Activated naive CD4-positive, alpha-beta T cell treated with anti-CD3 and anti-CD28 coated beads, Interleukin-2, amount 50 U/mL, for 16 hours (primary cell): ENCODE data around the gene SRGAP1.

Experiments used
- DNase-seq: peaks from one replicate; pipeline ENCODE4 v3.0.0-alpha.2; 2020

Gene SRGAP1

GRCh38 chr12:63844391-63845341 lies at the start of gene SRGAP1:
Gene SRGAP1, plus strand, starts transcription at chr12:63844700. Its CDS starts 117 bp downstream, at chr12:63844817.
- DNase-seq, result no peak

DNA sequence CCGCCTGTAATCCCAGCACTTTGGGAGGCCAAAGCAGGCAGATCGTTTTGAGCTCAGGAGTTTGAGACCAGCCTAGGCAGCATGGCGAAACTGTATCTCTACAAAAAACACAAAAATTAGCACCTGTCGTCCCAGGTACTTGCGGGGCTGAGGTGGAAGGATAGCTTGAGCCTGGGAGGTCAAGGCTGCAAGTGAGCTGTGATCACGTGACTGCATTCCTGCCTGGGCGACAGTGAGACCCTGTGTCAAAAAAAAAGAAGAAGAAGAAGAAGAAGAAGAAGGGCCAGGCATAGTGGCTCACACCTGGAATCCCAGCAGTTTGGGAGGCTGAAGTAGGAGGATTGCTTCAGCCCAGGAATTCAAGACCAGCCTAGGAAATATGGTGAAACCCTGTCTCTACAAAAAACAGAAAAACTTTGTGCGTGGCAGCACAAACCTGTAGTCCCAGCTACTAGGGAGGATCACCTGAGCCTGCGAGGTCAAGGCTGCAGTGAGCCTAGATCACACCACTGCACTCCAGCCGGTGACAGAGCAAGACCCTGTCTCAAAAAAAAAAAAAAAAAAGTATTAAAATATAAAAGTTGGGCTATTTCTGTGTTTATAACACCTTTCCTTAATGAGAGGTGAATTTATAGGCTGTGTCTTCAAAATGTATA lies 49.3 kb upstream of the SRGAP1 start:
- no peak for DNase-seq

DNA sequence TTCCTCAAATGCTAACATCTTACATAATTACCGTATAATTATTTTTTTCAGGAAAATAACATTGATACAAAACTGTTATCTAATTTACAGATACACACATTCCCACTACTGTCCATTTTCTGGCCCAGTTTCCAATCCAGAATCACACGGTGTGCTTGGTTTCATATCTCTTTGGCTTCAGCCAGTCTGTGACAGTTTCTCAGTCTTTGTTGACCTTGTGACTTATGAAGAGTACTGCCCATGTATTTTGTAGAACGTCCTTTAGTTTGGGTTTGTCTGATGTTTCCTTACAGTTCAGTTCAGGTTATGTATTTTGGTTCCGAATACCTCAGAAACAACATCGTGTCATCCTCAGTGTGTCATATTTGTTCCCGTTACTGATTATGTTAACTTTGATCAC lies 48.6 kb upstream of the SRGAP1 start:
- no peak for DNase-seq

DNA sequence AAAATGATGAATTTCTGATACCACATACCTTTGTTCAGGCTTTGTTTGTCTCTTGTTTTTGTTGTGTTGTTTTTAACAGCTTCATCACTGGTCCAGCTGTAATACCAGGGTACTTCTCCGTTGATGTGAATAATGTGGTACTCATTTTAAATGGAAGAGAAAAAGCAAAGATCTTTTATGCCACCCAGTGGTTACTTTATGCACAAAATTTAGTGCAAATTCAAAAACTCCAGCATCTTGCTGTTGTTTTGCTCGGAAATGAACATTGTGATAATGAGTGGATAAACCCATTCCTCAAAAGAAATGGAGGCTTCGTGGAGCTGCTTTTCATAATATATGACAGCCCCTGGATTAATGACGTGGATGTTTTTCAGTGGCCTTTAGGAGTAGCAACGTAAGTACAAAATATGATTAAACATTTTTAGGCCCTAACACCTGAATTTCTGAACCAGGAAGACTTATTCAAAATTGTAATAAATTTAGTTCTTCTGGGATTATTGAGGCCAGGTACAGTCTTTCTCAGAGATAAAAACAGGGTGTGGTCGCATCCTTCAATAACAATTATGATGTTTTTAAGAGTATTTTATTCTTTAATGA lies 42.4 kb upstream of the SRGAP1 start:
- no peak for DNase-seq

DNA sequence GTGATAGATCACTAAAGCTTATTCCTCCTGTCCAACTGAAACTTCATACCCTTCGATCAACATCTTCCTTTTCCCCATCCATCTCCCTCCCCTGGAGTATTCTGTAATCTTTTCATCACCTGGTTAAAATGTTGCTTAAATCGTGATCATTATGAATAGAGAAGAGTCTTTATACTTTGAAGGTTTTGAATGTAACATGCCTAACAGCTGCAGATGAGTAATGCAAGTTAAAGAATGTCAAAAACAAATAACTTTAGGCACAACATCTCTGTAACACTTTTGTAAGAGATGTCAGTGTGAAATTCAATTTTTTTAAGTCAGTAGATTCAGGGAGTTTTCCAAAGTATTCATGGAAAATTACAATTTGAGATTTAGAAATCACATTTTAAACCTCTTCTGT lies 39.8 kb upstream of the SRGAP1 start:
- DNase-seq, result no peak

- DNase-seq, result no peak
Measured at GRCh38 chr12:63805704-63806672, 38.5 kb upstream of the SRGAP1 start.

GRCh38 chr12:63808631-63809030 lies 35.9 kb upstream of the SRGAP1 start:
- no peak for DNase-seq

GRCh38 chr12:63809566-63809965 lies 34.9 kb upstream of the SRGAP1 start:
- no peak for DNase-seq

GRCh38 chr12:63811334-63811733 lies 33.2 kb upstream of the SRGAP1 start:
- DNase-seq, result no peak

- DNase-seq, result no peak
Measured at GRCh38 chr12:63811755-63812154, 32.7 kb upstream of the SRGAP1 start.

DNA sequence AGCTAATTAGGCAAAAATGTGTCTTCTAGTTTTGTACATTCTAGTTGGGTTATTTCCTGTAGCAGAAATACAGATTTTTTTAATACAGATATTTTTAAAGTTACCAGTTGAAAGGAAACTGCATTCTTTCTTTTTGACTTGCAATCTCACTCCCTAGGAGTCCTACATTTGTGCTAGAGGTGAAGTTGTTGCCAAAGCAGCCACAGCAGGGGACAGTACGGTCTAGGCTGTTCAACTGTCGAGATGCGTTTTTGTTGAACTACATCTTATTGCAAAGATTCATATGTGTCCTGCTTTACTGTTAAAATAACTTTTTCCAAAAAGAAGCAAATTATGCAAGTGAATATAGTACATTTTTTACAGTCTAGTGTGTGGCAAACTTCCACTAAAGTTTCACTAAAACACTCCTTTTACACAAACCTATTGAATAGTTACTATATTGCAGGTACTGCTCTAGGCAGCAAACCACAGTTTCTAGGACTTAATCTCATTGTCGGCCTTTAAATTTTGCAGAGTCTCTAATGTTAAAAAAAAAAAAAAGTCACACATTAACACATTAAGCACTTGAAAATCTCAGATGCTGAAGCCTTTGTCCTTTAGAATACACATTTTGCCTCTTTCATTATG lies 30.2 kb upstream of the SRGAP1 start:
- DNase-seq, result no peak

- no peak for DNase-seq
Measured at GRCh38 chr12:63815482-63815852, 29.0 kb upstream of the SRGAP1 start.

DNA sequence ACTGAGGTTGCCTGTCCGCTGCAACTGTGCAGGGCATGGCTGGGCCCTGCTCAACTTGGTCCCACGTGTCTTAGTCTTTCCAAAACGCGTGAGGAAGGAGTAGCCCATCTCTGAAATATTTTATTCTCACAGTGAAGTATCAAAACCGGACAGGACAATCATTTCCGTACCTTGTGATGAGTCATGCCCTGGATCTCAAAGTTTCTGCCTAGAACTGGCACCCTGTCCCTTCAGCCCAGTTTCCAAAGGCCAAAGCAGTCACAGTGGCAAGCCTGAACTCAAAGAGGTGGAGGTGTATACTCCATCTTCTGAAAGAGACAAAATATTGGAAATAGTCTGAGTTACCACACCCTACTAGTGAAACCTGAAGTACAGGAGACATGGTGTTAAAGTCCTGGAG lies 28.5 kb upstream of the SRGAP1 start:
- DNase-seq, result no peak

GRCh38 chr12:63820427-63820826 lies 24.1 kb upstream of the SRGAP1 start:
- DNase-seq, result no peak

GRCh38 chr12:63821781-63822251 lies 22.7 kb upstream of the SRGAP1 start:
- DNase-seq, result no peak

DNA sequence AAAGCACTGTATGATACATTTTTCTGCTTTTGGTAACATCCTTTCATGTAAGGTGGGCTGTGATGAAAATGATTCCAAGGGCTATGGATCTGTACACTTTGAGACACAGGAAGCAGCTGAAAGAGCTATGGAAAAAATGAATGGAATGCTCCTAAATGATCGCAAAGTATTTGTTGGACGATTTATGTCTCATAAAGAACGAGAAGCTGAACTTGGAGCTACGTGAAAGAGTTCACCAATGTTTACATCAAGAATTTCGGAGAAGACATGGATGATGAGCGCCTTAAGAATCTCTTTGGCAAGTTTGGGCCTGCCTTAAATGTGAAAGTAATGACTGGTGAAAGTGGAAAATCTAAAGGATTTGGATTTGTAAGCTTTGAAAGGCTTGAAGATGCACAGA lies 22.1 kb upstream of the SRGAP1 start:
- no peak for DNase-seq

DNA sequence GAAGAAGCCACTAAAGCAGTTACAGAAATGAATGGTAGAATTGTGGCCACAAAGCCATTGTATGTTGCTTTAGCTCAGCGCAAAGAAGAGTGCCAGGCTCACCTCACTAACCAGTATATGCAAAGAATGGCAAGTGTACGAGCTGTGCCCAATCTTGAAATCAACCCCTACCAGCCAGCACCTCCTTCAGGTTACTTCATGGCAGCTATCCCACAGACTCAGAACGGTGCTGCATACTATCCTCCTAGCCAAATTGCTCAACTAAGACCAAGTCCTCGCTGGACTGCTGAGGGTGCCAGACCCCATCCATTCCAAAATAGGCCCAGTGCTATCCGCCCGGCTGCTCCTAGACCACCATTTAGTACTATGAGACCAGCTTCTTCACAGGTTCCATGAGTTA lies 21.5 kb upstream of the SRGAP1 start:
- DNase-seq, result no peak

DNA sequence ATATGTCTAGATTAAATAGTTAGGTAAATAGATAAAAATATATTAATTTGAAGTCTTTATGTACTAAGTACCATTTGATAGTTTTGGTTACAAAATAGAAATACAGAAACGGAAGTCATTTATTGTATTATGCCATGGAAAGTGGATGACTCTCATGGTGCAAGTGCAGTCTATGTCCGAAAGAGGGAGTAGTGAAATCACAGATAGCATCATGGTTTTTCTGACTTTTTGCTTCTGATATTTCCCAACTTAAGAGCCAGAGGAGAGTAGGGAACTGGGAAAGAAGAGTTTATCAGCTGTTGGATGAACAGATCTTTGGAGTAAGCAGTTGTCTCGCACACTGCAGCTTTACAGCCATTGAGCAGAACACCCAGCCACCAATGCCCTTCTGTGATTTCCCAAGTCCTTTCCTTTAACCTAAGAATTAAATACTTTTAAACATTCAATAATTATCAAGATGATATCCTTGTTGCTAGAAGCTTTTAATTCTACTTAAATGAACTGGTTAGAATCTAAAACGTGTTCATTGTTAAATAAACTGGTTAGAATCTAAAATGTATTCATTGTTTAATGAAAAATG lies 18.4 kb upstream of the SRGAP1 start:
- DNase-seq, result no peak

DNA sequence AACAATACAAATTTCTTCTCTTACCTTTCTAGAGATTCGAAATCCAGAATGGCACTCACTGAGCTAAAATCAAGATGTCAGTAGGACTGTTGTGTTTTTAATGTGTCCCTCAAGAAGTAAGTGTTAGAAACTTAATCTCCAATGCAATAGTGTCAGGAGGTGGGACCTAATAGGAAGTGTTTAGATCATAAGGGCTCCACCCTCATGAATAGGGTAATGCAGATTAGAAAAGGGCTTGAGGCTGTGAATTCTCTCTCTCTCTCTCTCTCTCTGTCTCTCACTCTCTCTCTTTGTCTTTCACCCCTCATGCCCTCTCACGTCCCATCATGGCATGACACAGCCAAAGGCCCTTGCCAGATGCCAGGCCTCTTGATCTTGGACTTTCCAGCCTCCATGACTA lies 15.6 kb upstream of the SRGAP1 start:
- DNase-seq, result no peak

- no peak for DNase-seq
Measured at GRCh38 chr12:63836046-63836445, 8.5 kb upstream of the SRGAP1 start.

- no peak for DNase-seq
Measured at GRCh38 chr12:63836936-63837335, 7.6 kb upstream of the SRGAP1 start.

DNA sequence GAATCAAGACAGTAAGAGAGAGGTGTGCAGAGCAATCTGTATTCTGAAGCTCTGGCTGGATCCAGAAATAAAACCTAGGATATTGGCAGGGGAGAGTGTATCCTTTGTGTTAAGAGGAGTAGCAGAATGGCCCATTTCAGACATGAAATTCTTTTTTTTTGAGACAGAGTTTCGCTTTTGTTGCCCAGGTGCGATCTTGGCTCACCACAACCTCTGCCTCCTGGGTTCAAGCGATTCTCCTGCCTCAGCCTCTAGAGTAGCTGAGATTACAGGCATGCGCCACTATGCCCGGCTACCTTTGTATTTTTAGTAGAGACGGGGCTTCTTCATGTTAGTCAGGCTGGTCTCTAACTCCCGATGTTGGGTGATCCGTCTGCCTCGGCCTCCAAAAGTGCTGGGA lies 6.1 kb upstream of the SRGAP1 start:
- no peak for DNase-seq
